Activated CD8-positive, alpha-beta memory T cell treated with anti-CD3 and anti-CD28 coated beads for 1 hour (primary cell): ENCODE data around the gene KLF17.

Experiments
- DNase-seq, 2 donors: peaks; one replicate each; pipeline ENCODE4 v3.0.0-alpha.2; 2020; ENCODE audit warnings: low read depth in 1 of 2; ENCODE audit errors: extremely low read depth in 1 of 2

KLF17 gene

GRCh38 chr1:44151332-44151731, 32.7 kb downstream of the KLF17 start:
- DNase-seq, result no peak

- DNase-seq, result no peak
Observed at GRCh38 chr1:44151808-44152207, 33.2 kb downstream of the KLF17 start.

GRCh38 chr1:44152692-44153091, 34.1 kb downstream of the KLF17 start:
- no peak for DNase-seq

GRCh38 chr1:44154049-44154448, 35.4 kb downstream of the KLF17 start:
- DNase-seq, result no peak

GRCh38 chr1:44157903-44158302, 39.3 kb downstream of the KLF17 start:
- no peak for DNase-seq

GRCh38 chr1:44158871-44159270, 40.2 kb downstream of the KLF17 start:
- no peak for DNase-seq

GRCh38 chr1:44161546-44161945, 42.9 kb downstream of the KLF17 start:
- DNase-seq, result no peak

GRCh38 chr1:44168520-44169098, 50.0 kb downstream of the KLF17 start:
- DNase-seq, result no peak

GRCh38 chr1:44170281-44170823, 51.7 kb downstream of the KLF17 start:
- DNase-seq, result no peak

- DNase-seq, result no peak
Observed at GRCh38 chr1:44174630-44175029, 56.0 kb downstream of the KLF17 start.
